Activated B cell treated with CpG ODN at 0.5 μM for 24 hours (primary cell): ENCODE measurements around the gene SCYGR8. TPM values are rescaled to one million over a fixed set of nuclear protein-coding genes. Genes with fewer than 3 reads are reported as not detected.

Experiments
- ATAC-seq: fragments of 200-7000 bp; cut with Tn5 transposase; one replicate; pipeline ENCODE4 v1.10.0; 2021; ENCODE audit warnings: low read depth, mild to moderate bottlenecking, moderate library complexity
- CTCF ChIA-PET: fragments of 350-600 bp; sonication (Branson Sonifier 250); formaldehyde crosslinking; loops from one replicate; lab custom pipeline; 2021; ENCODE audit warnings: antibody characterized with exemption; lab: Charles Lee
- POLR2A ChIA-PET: fragments of 350-600 bp; sonication (Branson Sonifier 250); formaldehyde crosslinking; loops from one replicate; lab custom pipeline; 2021; ENCODE audit warnings: antibody characterized with exemption; lab: Charles Lee
- DNase-seq: peaks from one replicate; pipeline ENCODE4 v3.0.0; 2022
- H3K27ac Mint-ChIP-seq: one replicate; pipeline ENCODE4 v1.8.0; 2020; ENCODE audit warnings: mixed read lengths
- H3K27me3 Mint-ChIP-seq: one replicate; pipeline ENCODE4 v1.8.0; 2021; ENCODE audit warnings: mixed read lengths
- H3K36me3 Mint-ChIP-seq: one replicate; pipeline ENCODE4 v1.8.0; 2021; ENCODE audit warnings: low read depth, mixed read lengths
- H3K4me1 Mint-ChIP-seq: one replicate; pipeline ENCODE4 v1.8.0; 2021; ENCODE audit warnings: mixed read lengths
- H3K4me3 Mint-ChIP-seq: one replicate; pipeline ENCODE4 v1.8.0; 2020; ENCODE audit warnings: mild to moderate bottlenecking, mixed read lengths
- H3K9me3 Mint-ChIP-seq: one replicate; pipeline ENCODE4 v1.8.0; 2020; ENCODE audit warnings: mixed read lengths
- CTCF ChIP-seq: fragments of 200-600 bp; IDR thresholded peaks from one replicate; pipeline ENCODE4 v1.8.0; 2022; ENCODE audit warnings: antibody characterized with exemption, mild to moderate bottlenecking
- intact Hi-C: fragments of 100-400 bp; cut with micrococcal nuclease; formaldehyde crosslinking; loops from one replicate; pipeline ENCODE4 v1.15.1; 2024
- total RNA-seq: library from RNA; stranded (reverse); gene quantifications from 2 replicates; pipeline ENCODE4 v1.2.3, GENCODE V29; 2022

SCYGR8 gene
- not detected in 2 replicates for total RNA-seq

GRCh38 chr2:227745594-227745993, at the start of gene SCYGR8:
Gene SCYGR8 (plus strand): TSS chr2:227745894. CDS start chr2:227745894, 0 bp downstream.
- H3K27me3 Mint-ChIP-seq: peaks cover 5% of the 10 kb centered on the region
- CTCF ChIA-PET: no interaction called here
- intact Hi-C loops: no loop called here
- H3K9me3 Mint-ChIP-seq: no peaks in the 10 kb centered on the region
- POLR2A ChIA-PET: no interaction called here
- H3K4me3 Mint-ChIP-seq: no peak within 1 kb of the TSS
- H3K4me1 Mint-ChIP-seq: no peaks in the 10 kb centered on the region
- DNase-seq: no peak
- H3K27ac Mint-ChIP-seq: no peak within 1 kb of the TSS
- TF ChIP-seq CTCF: no peak
- ATAC-seq: no peak
- H3K36me3 Mint-ChIP-seq: no peaks in the 10 kb centered on the region

- ATAC-seq (no peak), DNase-seq (no peak)
- no peak overlapping the region for H3K27ac Mint-ChIP-seq
- intact Hi-C loops: no loop called here
- TF ChIP-seq CTCF: no peak
- POLR2A ChIA-PET: no interaction called here
- H3K9me3 Mint-ChIP-seq: peaks cover 1% of the 10 kb centered on the region
- peaks cover 8% of the 10 kb centered on the region for H3K27me3 Mint-ChIP-seq
- H3K4me3 Mint-ChIP-seq: no peak overlapping the region
- CTCF ChIA-PET: no interaction called here
- no peaks in the 10 kb centered on the region for H3K36me3 Mint-ChIP-seq
- H3K4me1 Mint-ChIP-seq: peaks cover 4% of the 10 kb centered on the region
Observed at GRCh38 chr2:227696990-227697679, 48.6 kb upstream of the SCYGR8 start.

GRCh38 chr2:227701556-227701955, 44.1 kb upstream of the SCYGR8 start:
- CTCF ChIA-PET: no interaction called here
- H3K4me3 Mint-ChIP-seq: no peak overlapping the region
- H3K36me3 Mint-ChIP-seq: no peaks in the 10 kb centered on the region
- peaks cover 4% of the 10 kb centered on the region for H3K4me1 Mint-ChIP-seq
- H3K9me3 Mint-ChIP-seq: peaks cover 4% of the 10 kb centered on the region
- no peak for DNase-seq
- no peak for ATAC-seq
- no peak for TF ChIP-seq CTCF
- H3K27ac Mint-ChIP-seq: no peak overlapping the region
- POLR2A ChIA-PET: no interaction called here
- intact Hi-C loops: no loop called here
- peaks cover 11% of the 10 kb centered on the region for H3K27me3 Mint-ChIP-seq

- no peak for ATAC-seq
- peaks cover 4% of the 10 kb centered on the region for H3K9me3 Mint-ChIP-seq
- H3K36me3 Mint-ChIP-seq: no peaks in the 10 kb centered on the region
- DNase-seq: no peak
- H3K27ac Mint-ChIP-seq: no peak overlapping the region
- peaks cover 11% of the 10 kb centered on the region for H3K27me3 Mint-ChIP-seq
- H3K4me1 Mint-ChIP-seq: no peaks in the 10 kb centered on the region
- H3K4me3 Mint-ChIP-seq: no peak overlapping the region
- POLR2A ChIA-PET: no interaction called here
- intact Hi-C loops: no loop called here
- TF ChIP-seq CTCF: no peak
- CTCF ChIA-PET: no interaction called here
Observed at GRCh38 chr2:227703280-227703732, 42.4 kb upstream of the SCYGR8 start.

- Mint-ChIP-seq H3K9me3 (peaks cover 4% of the 10 kb centered on the region), H3K4me3 (no peak overlapping the region), H3K36me3 (no peaks in the 10 kb centered on the region), H3K27me3 (peaks cover 11% of the 10 kb centered on the region), H3K4me1 (no peaks in the 10 kb centered on the region), H3K27ac (no peak overlapping the region)
- CTCF ChIA-PET: no interaction called here
- intact Hi-C loops: no loop called here
- POLR2A ChIA-PET: no interaction called here
- DNase-seq: no peak
- TF ChIP-seq CTCF: no peak
- no peak for ATAC-seq
Observed at GRCh38 chr2:227703961-227704360, 41.7 kb upstream of the SCYGR8 start.
